ENCODE measurements around the gene COA3. TPM values are rescaled to one million over a fixed set of nuclear protein-coding genes. Genes with fewer than 3 reads are reported as not detected.

Gene COA3
- total and polyA plus RNA-seq, 2 donors = 57.5 to 89.9 TPM

DNA sequence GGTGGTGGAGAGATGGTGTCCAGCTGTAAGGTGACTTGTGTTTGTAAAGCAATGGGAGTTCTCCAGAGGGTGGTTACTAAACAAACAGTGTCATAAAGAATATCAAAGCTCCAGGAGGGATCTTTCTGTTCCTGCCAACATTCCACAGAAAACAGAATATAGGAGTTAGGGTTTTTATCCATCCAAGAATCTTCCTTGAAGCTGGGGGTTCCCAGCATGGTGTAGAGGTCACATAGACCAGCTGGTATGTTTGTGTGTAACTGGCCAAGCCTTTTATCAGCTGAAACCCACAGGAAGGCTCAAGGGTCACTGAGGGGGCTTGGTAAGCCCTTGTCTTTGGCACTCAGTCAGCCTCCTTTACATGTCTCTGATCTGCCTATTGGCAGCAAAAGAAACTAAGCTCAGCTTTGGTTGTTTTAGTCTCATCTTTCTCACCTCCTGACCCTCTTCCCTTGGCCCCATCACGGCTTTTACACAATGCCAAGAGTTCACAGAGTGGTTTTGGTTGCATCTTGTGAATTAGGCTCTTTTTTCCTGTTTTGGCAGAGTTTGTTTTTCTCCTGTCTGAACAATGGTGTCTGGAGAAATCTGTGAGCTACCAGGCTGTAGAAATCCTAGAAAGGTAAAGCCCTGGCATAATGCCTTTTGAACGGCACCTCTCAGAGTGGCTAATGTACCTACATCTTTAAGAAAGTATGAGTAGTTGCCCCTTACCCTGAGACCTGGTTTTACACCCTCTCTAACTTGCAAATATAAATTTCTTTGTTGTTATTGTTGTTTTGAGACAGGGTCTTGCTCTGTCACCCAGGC, 4.8 kb upstream of the COA3 start:
- Histone ChIP-seq H3K36me3 (ENCODE audit: insufficient read depth) (no peaks in the 10 kb centered on the region), H3K27ac (ENCODE audit: low read depth) (no peak overlapping the region), H3K4me3 (ENCODE audit: low read depth, low read length) (no peak overlapping the region), H3K4me1 (ENCODE audit: insufficient read depth) (no peaks in the 10 kb centered on the region)
- DNase-seq (ENCODE audit: extremely low spot score) = no peak
- WGBS = 39% methylated on average over 2 of the region's 2 CpGs

- no peak for DNase-seq (ENCODE audit: extremely low spot score)
- WGBS = 18% methylated on average over 10 of the region's 10 CpGs
- Histone ChIP-seq H3K4me3 (ENCODE audit: low read depth, low read length) (peak overlapping the region; percentile 83), H3K27ac (ENCODE audit: low read depth) (no peak overlapping the region), H3K36me3 (ENCODE audit: insufficient read depth) (no peaks in the 10 kb centered on the region), H3K4me1 (ENCODE audit: insufficient read depth) (no peaks in the 10 kb centered on the region)
These were observed 507 bp downstream of the COA3 start for GRCh38 chr17:42798011-42798382.

- WGBS = 78% methylated on average over 10 of the region's 10 CpGs
- H3K4me3 ChIP-seq (ENCODE audit: low read depth, low read length) = peak overlapping the region; percentile 83
- no peak overlapping the region for H3K27ac ChIP-seq (ENCODE audit: low read depth)
These were observed 1.2 kb downstream of the COA3 start for GRCh38 chr17:42797067-42798007.

GRCh38 chr17:42796066-42796758, 2.3 kb downstream of the COA3 start:
- Histone ChIP-seq H3K4me3 (ENCODE audit: low read depth, low read length) (no peak overlapping the region), H3K4me1 (ENCODE audit: insufficient read depth) (no peaks in the 10 kb centered on the region), H3K36me3 (ENCODE audit: insufficient read depth) (no peaks in the 10 kb centered on the region), H3K27ac (ENCODE audit: low read depth) (no peak overlapping the region)
- no peak for DNase-seq (ENCODE audit: extremely low spot score)
- 94% methylated on average over 18 of the region's 18 CpGs for WGBS

More at GRCh38 chr17:42797067-42798007, 1.2 kb downstream of the COA3 start:
- Histone ChIP-seq H3K36me3 (ENCODE audit: insufficient read depth) (no peaks in the 10 kb centered on the region), H3K4me1 (ENCODE audit: insufficient read depth) (no peaks in the 10 kb centered on the region)
- no peak for DNase-seq (ENCODE audit: extremely low spot score)

DNA sequence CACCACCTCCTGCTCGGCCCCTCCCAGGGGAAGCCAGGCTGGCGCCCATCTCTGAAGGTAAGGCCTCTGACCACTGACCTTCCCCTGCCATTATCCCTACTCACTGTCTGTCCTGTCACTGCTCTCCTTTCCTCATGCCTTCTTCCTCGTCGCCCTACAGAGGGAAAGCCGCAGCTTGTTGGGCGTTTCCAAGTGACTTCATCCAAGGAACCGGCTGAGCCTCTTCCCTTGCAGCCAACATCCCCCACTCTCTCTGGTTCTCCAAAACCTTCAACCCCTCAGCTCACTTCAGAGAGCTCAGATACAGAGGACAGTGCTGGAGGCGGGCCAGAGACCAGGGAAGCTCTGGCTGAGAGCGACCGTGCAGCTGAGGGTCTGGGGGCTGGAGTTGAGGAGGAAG, 3.0 kb downstream of the COA3 start:
- 82% methylated on average over 10 of the region's 10 CpGs for WGBS

GRCh38 chr17:42795061-42795460, 3.4 kb downstream of the COA3 start:
- H3K4me3 ChIP-seq (ENCODE audit: low read depth, low read length) = no peak overlapping the region
- no peak for DNase-seq (ENCODE audit: extremely low spot score)
- no peaks in the 10 kb centered on the region for H3K4me1 ChIP-seq (ENCODE audit: insufficient read depth)
- no peaks in the 10 kb centered on the region for H3K36me3 ChIP-seq (ENCODE audit: insufficient read depth)
- WGBS = 72% methylated on average over 4 of the region's 4 CpGs
- no peak overlapping the region for H3K27ac ChIP-seq (ENCODE audit: low read depth)

More for the DNA sequence above, 3.0 kb downstream of the COA3 start:
- no peak for DNase-seq (ENCODE audit: extremely low spot score)
- H3K27ac ChIP-seq (ENCODE audit: low read depth) = no peak overlapping the region
- H3K4me1 ChIP-seq (ENCODE audit: insufficient read depth) = no peaks in the 10 kb centered on the region
- H3K36me3 ChIP-seq (ENCODE audit: insufficient read depth) = no peaks in the 10 kb centered on the region
- no peak overlapping the region for H3K4me3 ChIP-seq (ENCODE audit: low read depth, low read length)

GRCh38 chr17:42792545-42792944, 6.0 kb downstream of the COA3 start:
- Histone ChIP-seq H3K27ac (ENCODE audit: low read depth) (no peak overlapping the region), H3K36me3 (ENCODE audit: insufficient read depth) (no peaks in the 10 kb centered on the region), H3K4me1 (ENCODE audit: insufficient read depth) (no peaks in the 10 kb centered on the region), H3K4me3 (ENCODE audit: low read depth, low read length) (no peak overlapping the region)
- 65% methylated on average over 5 of the region's 5 CpGs for WGBS
- no peak for DNase-seq (ENCODE audit: extremely low spot score)

DNA sequence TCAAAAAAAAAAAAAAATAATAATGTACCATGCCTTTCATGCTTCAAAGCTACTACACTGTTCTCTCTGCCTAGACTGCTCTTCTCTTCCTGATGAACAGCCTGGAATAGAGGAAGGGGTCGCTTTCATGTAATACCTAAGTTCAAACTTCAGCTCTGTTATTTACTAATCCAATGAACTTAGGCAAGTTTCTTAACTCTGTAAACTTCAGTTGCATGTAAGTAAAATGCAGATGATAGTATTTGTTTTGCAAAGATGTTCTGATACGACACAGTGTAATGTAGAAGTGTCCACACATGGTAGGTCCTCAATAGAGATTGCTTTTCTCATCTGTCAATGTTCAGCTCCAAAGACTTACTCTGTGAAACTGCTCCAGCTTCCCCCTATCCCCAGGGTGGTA, 6.6 kb downstream of the COA3 start:
- Histone ChIP-seq H3K4me1 (ENCODE audit: insufficient read depth) (no peaks in the 10 kb centered on the region), H3K4me3 (ENCODE audit: low read depth, low read length) (no peak overlapping the region), H3K36me3 (ENCODE audit: insufficient read depth) (no peaks in the 10 kb centered on the region), H3K27ac (ENCODE audit: low read depth) (no peak overlapping the region)
- no peak for DNase-seq (ENCODE audit: extremely low spot score)
- 71% methylated on average over 2 of the region's 2 CpGs for WGBS

GRCh38 chr17:42787266-42787665, 11.2 kb downstream of the COA3 start:
- WGBS = 80% methylated on average over 11 of the region's 11 CpGs
- no peak for DNase-seq (ENCODE audit: extremely low spot score)
- Histone ChIP-seq H3K4me3 (ENCODE audit: low read depth, low read length) (no peak overlapping the region), H3K36me3 (ENCODE audit: insufficient read depth) (no peaks in the 10 kb centered on the region), H3K4me1 (ENCODE audit: insufficient read depth) (no peaks in the 10 kb centered on the region), H3K27ac (ENCODE audit: low read depth) (no peak overlapping the region)

- no peak overlapping the region for H3K27ac ChIP-seq (ENCODE audit: low read depth)
- 10% methylated on average over 52 of the region's 52 CpGs for WGBS
- no peak for DNase-seq (ENCODE audit: extremely low spot score)
- H3K36me3 ChIP-seq (ENCODE audit: insufficient read depth) = no peaks in the 10 kb centered on the region
- H3K4me1 ChIP-seq (ENCODE audit: insufficient read depth) = peaks cover 2% of the 10 kb centered on the region
- H3K4me3 ChIP-seq (ENCODE audit: low read depth, low read length) = no peak overlapping the region
These were observed 13.5 kb downstream of the COA3 start for GRCh38 chr17:42784811-42785592.

- WGBS = 17% methylated on average over 25 of the region's 25 CpGs
- H3K4me3 ChIP-seq (ENCODE audit: low read depth, low read length) = no peak overlapping the region
- peaks cover 2% of the 10 kb centered on the region for H3K4me1 ChIP-seq (ENCODE audit: insufficient read depth)
These were observed 14.1 kb downstream of the COA3 start for GRCh38 chr17:42784409-42784808.

DNA sequence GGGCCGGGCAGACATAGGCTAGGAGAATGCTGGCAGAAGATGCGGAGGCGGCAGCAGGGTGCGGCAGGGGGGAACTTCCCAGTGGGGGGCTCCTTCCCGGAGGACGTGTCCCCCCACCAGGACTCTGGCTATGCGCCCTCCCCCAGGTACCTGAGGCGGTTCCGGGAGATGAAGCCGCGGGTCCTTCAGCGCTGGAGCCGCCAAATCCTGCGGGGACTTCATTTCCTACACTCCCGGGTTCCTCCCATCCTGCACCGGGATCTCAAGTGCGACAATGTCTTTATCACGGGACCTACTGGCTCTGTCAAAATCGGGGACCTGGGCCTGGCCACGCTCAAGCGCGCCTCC, 14.7 kb downstream of the COA3 start:
- no peak overlapping the region for H3K4me3 ChIP-seq (ENCODE audit: low read depth, low read length)
- no peaks in the 10 kb centered on the region for H3K36me3 ChIP-seq (ENCODE audit: insufficient read depth)
- no peak overlapping the region for H3K27ac ChIP-seq (ENCODE audit: low read depth)
- peaks cover 2% of the 10 kb centered on the region for H3K4me1 ChIP-seq (ENCODE audit: insufficient read depth)
- no peak for DNase-seq (ENCODE audit: extremely low spot score)
- WGBS = 11% methylated on average over 22 of the region's 22 CpGs

More at GRCh38 chr17:42784409-42784808, 14.1 kb downstream of the COA3 start:
- DNase-seq (ENCODE audit: extremely low spot score) = no peak
- Histone ChIP-seq H3K36me3 (ENCODE audit: insufficient read depth) (no peaks in the 10 kb centered on the region), H3K27ac (ENCODE audit: low read depth) (no peak overlapping the region)
